Activated naive CD4-positive, alpha-beta T cell treated with anti-CD3 and anti-CD28 coated beads, Interleukin-2, amount 10 ng/mL, durations not matched to agents 7 days and 5 days (primary cell): Measurements from ENCODE around the gene PLAAT4.
"Not testable (repeated sequence)": the region's sequence is repeated elsewhere in the genome, so short reads cannot be mapped to it uniquely, and the experiment has no call there.

Experiments used
- CTCF ChIA-PET: fragments of 350-600 bp; sonication (Branson Sonifier 250); formaldehyde crosslinking; loops from one replicate; lab custom pipeline; 2021; ENCODE audit warnings: antibody characterized with exemption; lab: Charles Lee
- DNase-seq: peaks from one replicate; pipeline ENCODE4 v3.0.0-alpha.2; 2020
- H3K27ac Mint-ChIP-seq: one replicate; pipeline ENCODE4 v1.8.0; 2021; ENCODE audit warnings: mild to moderate bottlenecking, moderate library complexity, mixed read lengths
- H3K27me3 Mint-ChIP-seq: one replicate; pipeline ENCODE4 v1.8.0; 2021; ENCODE audit warnings: mild to moderate bottlenecking, mixed read lengths
- H3K36me3 Mint-ChIP-seq: one replicate; pipeline ENCODE4 v1.8.0; 2021; ENCODE audit warnings: mixed read lengths
- H3K4me1 Mint-ChIP-seq: one replicate; pipeline ENCODE4 v1.8.0; 2021; ENCODE audit warnings: mixed read lengths
- H3K4me3 Mint-ChIP-seq: one replicate; pipeline ENCODE4 v1.8.0; 2021; ENCODE audit warnings: mild to moderate bottlenecking, moderate library complexity, mixed read lengths
- H3K9me3 Mint-ChIP-seq: one replicate; pipeline ENCODE4 v1.8.0; 2021; ENCODE audit warnings: mixed read lengths

PLAAT4 gene

GRCh38 chr11:63537293-63538101 is 889 bp downstream of the PLAAT4 start:
- Mint-ChIP-seq H3K36me3 (peaks cover 21% of the 10 kb centered on the region), H3K27ac (peak overlapping the region; percentile 87), H3K9me3 (no peaks in the 10 kb centered on the region), H3K4me1 (peaks cover 69% of the 10 kb centered on the region), H3K27me3 (no peaks in the 10 kb centered on the region), H3K4me3 (peak overlapping the region; percentile 82)
- peak; percentile 23 for DNase-seq
- CTCF ChIA-PET, result interaction anchor here (0.8 to 2.5 kb wide), 13 partner anchors 14 to 514 kb away, joined by 3 to 15 read pairs (median 4); no protein-coding TSS in a partner anchor

GRCh38 chr11:63542506-63542905 is 5.9 kb downstream of the PLAAT4 start:
- H3K27me3 Mint-ChIP-seq, H3K9me3 Mint-ChIP-seq, DNase-seq, H3K27ac Mint-ChIP-seq, CTCF ChIA-PET, H3K4me3 Mint-ChIP-seq: not testable (repeated sequence)
- peaks cover 29% of the 10 kb centered on the region for H3K4me1 Mint-ChIP-seq
- H3K36me3 Mint-ChIP-seq, result peaks cover 58% of the 10 kb centered on the region

- H3K9me3 Mint-ChIP-seq, result no peaks in the 10 kb centered on the region
- H3K27me3 Mint-ChIP-seq, result no peaks in the 10 kb centered on the region
- CTCF ChIA-PET, result no interaction called here
- no peak overlapping the region for H3K27ac Mint-ChIP-seq
- peaks cover 53% of the 10 kb centered on the region for H3K36me3 Mint-ChIP-seq
- H3K4me1 Mint-ChIP-seq, result peaks cover 17% of the 10 kb centered on the region
- DNase-seq, result no peak
- H3K4me3 Mint-ChIP-seq, result no peak overlapping the region
Measured at GRCh38 chr11:63543711-63544110, 7.1 kb downstream of the PLAAT4 start.

GRCh38 chr11:63547061-63547460 is 10.5 kb downstream of the PLAAT4 start:
- Mint-ChIP-seq H3K9me3 (peaks cover 3% of the 10 kb centered on the region), H3K4me3 (no peak overlapping the region), H3K4me1 (peaks cover 21% of the 10 kb centered on the region), H3K36me3 (peaks cover 47% of the 10 kb centered on the region), H3K27me3 (no peaks in the 10 kb centered on the region), H3K27ac (no peak overlapping the region)
- DNase-seq, result no peak
- CTCF ChIA-PET, result no interaction called here

GRCh38 chr11:63548178-63548577 is 11.6 kb downstream of the PLAAT4 start:
- Mint-ChIP-seq H3K4me1 (peaks cover 29% of the 10 kb centered on the region), H3K9me3 (peaks cover 3% of the 10 kb centered on the region), H3K4me3 (no peak overlapping the region), H3K27ac (no peak overlapping the region), H3K36me3 (peaks cover 46% of the 10 kb centered on the region), H3K27me3 (no peaks in the 10 kb centered on the region)
- no peak for DNase-seq
- CTCF ChIA-PET, result no interaction called here

- Mint-ChIP-seq H3K27ac (no peak overlapping the region), H3K4me1 (peaks cover 41% of the 10 kb centered on the region), H3K4me3 (no peak overlapping the region), H3K9me3 (peaks cover 3% of the 10 kb centered on the region), H3K36me3 (peaks cover 35% of the 10 kb centered on the region), H3K27me3 (no peaks in the 10 kb centered on the region)
- no peak for DNase-seq
- CTCF ChIA-PET, result interaction anchor here (1.5 kb wide), 1 partner anchor 70 kb away, joined by 4 read pairs; no protein-coding TSS in a partner anchor
Measured at GRCh38 chr11:63549411-63549810, 12.8 kb downstream of the PLAAT4 start.

- H3K36me3 Mint-ChIP-seq, result peaks cover 31% of the 10 kb centered on the region
- peaks cover 47% of the 10 kb centered on the region for H3K4me1 Mint-ChIP-seq
- H3K4me3 Mint-ChIP-seq, DNase-seq, H3K27me3 Mint-ChIP-seq, H3K27ac Mint-ChIP-seq, H3K9me3 Mint-ChIP-seq, CTCF ChIA-PET: not testable (repeated sequence)
Measured at GRCh38 chr11:63550156-63550700, 13.6 kb downstream of the PLAAT4 start.

GRCh38 chr11:63551091-63551888 is 14.7 kb downstream of the PLAAT4 start:
- Mint-ChIP-seq H3K36me3 (peaks cover 24% of the 10 kb centered on the region), H3K27ac (peak overlapping the region; percentile 61), H3K4me3 (peak overlapping the region; percentile 22), H3K27me3 (peaks cover 4% of the 10 kb centered on the region), H3K9me3 (peaks cover 3% of the 10 kb centered on the region), H3K4me1 (peaks cover 49% of the 10 kb centered on the region)
- DNase-seq, result peak; percentile 36
- CTCF ChIA-PET, result interaction anchor here (0.9 to 1.7 kb wide), 6 partner anchors 14 to 89 kb away, joined by 3 to 8 read pairs (median 4); partner anchors contain the start of gene PLAAT4

- peaks cover 3% of the 10 kb centered on the region for H3K9me3 Mint-ChIP-seq
- peaks cover 18% of the 10 kb centered on the region for H3K36me3 Mint-ChIP-seq
- H3K4me1 Mint-ChIP-seq, result peaks cover 53% of the 10 kb centered on the region
- H3K4me3 Mint-ChIP-seq, result no peak overlapping the region
- DNase-seq, result peak; percentile 25
- CTCF ChIA-PET, result interaction anchor here (0.9 to 1.7 kb wide), 5 partner anchors 15 to 88 kb away, joined by 3 to 8 read pairs (median 4); partner anchors contain the start of gene PLAAT4
- H3K27ac Mint-ChIP-seq, result peak overlapping the region; percentile 61
- H3K27me3 Mint-ChIP-seq, result peaks cover 4% of the 10 kb centered on the region
Measured at GRCh38 chr11:63551889-63552266, 15.3 kb downstream of the PLAAT4 start.

- Mint-ChIP-seq H3K27ac (peak overlapping the region; percentile 96), H3K36me3 (peaks cover 10% of the 10 kb centered on the region), H3K4me3 (no peak overlapping the region), H3K27me3 (peaks cover 4% of the 10 kb centered on the region), H3K9me3 (peaks cover 3% of the 10 kb centered on the region), H3K4me1 (peaks cover 53% of the 10 kb centered on the region)
- CTCF ChIA-PET, result interaction anchor here (0.9 kb wide), 1 partner anchor 17 kb away, joined by 3 read pairs; no protein-coding TSS in a partner anchor
- no peak for DNase-seq
Measured at GRCh38 chr11:63552921-63553320, 16.3 kb downstream of the PLAAT4 start.

GRCh38 chr11:63553759-63554158 is 17.2 kb downstream of the PLAAT4 start:
- H3K27ac Mint-ChIP-seq, result peak overlapping the region; percentile 96
- peak overlapping the region; percentile 42 for H3K4me3 Mint-ChIP-seq
- CTCF ChIA-PET, result no interaction called here

GRCh38 chr11:63554877-63555223 is 18.2 kb downstream of the PLAAT4 start:
- Mint-ChIP-seq H3K4me3 (no peak overlapping the region), H3K4me1 (peaks cover 52% of the 10 kb centered on the region), H3K27ac (peak overlapping the region; percentile 72), H3K27me3 (peaks cover 4% of the 10 kb centered on the region), H3K36me3 (peaks cover 3% of the 10 kb centered on the region), H3K9me3 (peaks cover 3% of the 10 kb centered on the region)
- no peak for DNase-seq
- CTCF ChIA-PET, result interaction anchor here (0.6 kb wide), 1 partner anchor 64 kb away, joined by 3 read pairs; no protein-coding TSS in a partner anchor

More at GRCh38 chr11:63553759-63554158, 17.2 kb downstream of the PLAAT4 start:
- Mint-ChIP-seq H3K27me3 (peaks cover 4% of the 10 kb centered on the region), H3K9me3 (peaks cover 3% of the 10 kb centered on the region), H3K36me3 (peaks cover 7% of the 10 kb centered on the region), H3K4me1 (peaks cover 53% of the 10 kb centered on the region)
- peak; percentile 65 for DNase-seq

GRCh38 chr11:63556404-63557013 is 19.9 kb downstream of the PLAAT4 start:
- peaks cover 4% of the 10 kb centered on the region for H3K27me3 Mint-ChIP-seq
- no peak overlapping the region for H3K4me3 Mint-ChIP-seq
- no peaks in the 10 kb centered on the region for H3K9me3 Mint-ChIP-seq
- no peak overlapping the region for H3K27ac Mint-ChIP-seq
- CTCF ChIA-PET, result no interaction called here
- H3K36me3 Mint-ChIP-seq, result peaks cover 3% of the 10 kb centered on the region
- peaks cover 56% of the 10 kb centered on the region for H3K4me1 Mint-ChIP-seq
- DNase-seq, result no peak
